Measurements from ENCODE around the gene C1orf35.
A peak's percentile ranks its signal among the peaks of the same experiment; 100 is the strongest.

Gene C1orf35

DNA sequence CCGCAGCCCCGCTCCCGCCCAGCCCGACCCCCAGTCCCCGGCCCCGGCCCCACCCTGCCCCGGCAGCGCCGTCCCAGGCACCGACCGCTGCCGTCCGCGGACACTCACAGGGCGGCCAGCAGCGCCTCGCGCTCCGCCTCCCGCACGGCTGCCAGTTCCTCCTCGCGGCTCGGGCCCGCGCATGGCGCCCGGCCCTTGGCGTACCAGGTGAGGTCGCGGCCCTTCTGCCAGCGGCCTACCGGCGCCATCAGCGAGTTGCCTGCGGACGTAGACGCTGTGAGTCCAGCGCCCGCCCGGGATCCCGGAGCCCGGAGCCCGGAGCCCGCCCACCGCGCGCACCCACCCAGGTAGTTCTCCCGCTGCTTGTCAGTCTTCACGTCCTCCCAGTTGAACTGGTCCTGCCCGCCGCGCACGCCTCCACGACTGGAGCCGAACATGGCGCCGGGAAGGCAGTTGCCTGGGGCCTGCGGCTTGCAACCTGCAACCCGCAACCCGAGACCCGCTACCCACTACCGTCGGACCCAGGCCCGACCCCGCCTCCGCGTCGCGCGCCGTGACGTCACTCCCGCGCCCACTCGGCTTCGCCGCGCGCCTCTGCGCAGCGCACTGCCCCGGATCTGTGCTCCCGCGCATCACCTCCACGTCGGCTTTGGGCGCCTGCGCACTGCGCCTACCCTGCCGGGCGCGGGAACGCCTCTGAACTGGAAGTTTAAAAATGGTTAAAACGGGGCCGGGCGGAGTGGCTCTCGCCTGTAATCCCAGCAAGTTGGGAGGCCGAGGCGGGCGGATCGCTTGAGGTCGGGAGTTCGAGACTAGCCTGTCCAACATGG is at the start of gene C1orf35:
Gene C1orf35, minus strand, starts transcription at position 535 of the 830 bp plus-strand sequence. Its CDS starts 98 bp downstream, at position 437.
- TF ChIP-seq, protein P1, sequence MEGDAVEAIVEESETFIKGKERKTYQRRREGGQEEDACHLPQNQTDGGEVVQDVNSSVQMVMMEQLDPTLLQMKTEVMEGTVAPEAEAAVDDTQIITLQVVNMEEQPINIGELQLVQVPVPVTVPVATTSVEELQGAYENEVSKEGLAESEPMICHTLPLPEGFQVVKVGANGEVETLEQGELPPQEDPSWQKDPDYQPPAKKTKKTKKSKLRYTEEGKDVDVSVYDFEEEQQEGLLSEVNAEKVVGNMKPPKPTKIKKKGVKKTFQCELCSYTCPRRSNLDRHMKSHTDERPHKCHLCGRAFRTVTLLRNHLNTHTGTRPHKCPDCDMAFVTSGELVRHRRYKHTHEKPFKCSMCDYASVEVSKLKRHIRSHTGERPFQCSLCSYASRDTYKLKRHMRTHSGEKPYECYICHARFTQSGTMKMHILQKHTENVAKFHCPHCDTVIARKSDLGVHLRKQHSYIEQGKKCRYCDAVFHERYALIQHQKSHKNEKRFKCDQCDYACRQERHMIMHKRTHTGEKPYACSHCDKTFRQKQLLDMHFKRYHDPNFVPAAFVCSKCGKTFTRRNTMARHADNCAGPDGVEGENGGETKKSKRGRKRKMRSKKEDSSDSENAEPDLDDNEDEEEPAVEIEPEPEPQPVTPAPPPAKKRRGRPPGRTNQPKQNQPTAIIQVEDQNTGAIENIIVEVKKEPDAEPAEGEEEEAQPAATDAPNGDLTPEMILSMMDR (IDR thresholded peaks at IDR 0.05; ENCODE audit: low read depth, low read length, missing control alignments) = no peak
- DNase-seq (ENCODE audit: low read depth) = peak; percentile 59
- peak within 1 kb of the TSS; percentile 94 for H3K4me3 ChIP-seq (ENCODE audit: low read depth, low read length)

- no peak for DNase-seq (ENCODE audit: low read depth)
- TF ChIP-seq, protein P1 (IDR thresholded peaks at IDR 0.05; ENCODE audit: low read depth, low read length, missing control alignments) = no peak
- no peak overlapping the region for H3K4me3 ChIP-seq (ENCODE audit: low read depth, low read length)
These were observed 49.8 kb upstream of the C1orf35 start for GRCh38 chr1:228152918-228153258.

GRCh38 chr1:228152097-228152917 is 49.2 kb upstream of the C1orf35 start:
- DNase-seq (ENCODE audit: low read depth) = no peak
- TF ChIP-seq, protein P1 (IDR thresholded peaks at IDR 0.05; ENCODE audit: low read depth, low read length, missing control alignments) = no peak
- H3K4me3 ChIP-seq (ENCODE audit: low read depth, low read length) = no peak overlapping the region

- TF ChIP-seq, protein P1 (IDR thresholded peaks at IDR 0.05; ENCODE audit: low read depth, low read length, missing control alignments) = no peak
- no peak overlapping the region for H3K4me3 ChIP-seq (ENCODE audit: low read depth, low read length)
- no peak for DNase-seq (ENCODE audit: low read depth)
These were observed 48.2 kb upstream of the C1orf35 start for GRCh38 chr1:228151180-228151925.

GRCh38 chr1:228150461-228151179 is 47.5 kb upstream of the C1orf35 start:
- no peak for DNase-seq (ENCODE audit: low read depth)
- TF ChIP-seq, protein P1 (IDR thresholded peaks at IDR 0.05; ENCODE audit: low read depth, low read length, missing control alignments) = no peak
- H3K4me3 ChIP-seq (ENCODE audit: low read depth, low read length) = no peak overlapping the region

GRCh38 chr1:228150120-228150460 is 47.0 kb upstream of the C1orf35 start:
- no peak overlapping the region for H3K4me3 ChIP-seq (ENCODE audit: low read depth, low read length)
- no peak for DNase-seq (ENCODE audit: low read depth)
- TF ChIP-seq, protein P1 (IDR thresholded peaks at IDR 0.05; ENCODE audit: low read depth, low read length, missing control alignments) = no peak
